ENCODE results near the gene AUTS2. TPM values are rescaled to one million over a fixed set of nuclear protein-coding genes. Genes with fewer than 3 reads are reported as not detected.

AUTS2 gene
- total RNA-seq, 1 experiment from 2014 or later, result 256 TPM

DNA sequence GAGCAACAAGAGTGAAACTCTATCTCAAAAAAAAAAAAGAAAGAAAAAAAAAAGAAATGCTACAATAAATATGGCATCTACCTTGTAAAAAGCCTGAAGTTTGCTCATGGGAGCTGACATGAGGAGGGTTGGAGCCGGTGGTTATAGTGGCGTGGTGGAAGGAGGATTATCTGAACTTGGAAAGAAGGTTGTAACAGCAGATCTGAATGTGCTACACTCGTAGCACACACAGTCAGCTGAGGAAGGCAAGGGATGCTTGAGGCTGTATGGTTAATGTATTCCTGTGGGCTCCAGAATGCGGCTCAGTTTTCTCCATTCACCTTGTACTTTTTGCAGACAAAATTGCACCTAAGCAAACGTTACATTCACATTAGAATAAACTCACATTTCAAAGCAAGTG, 1143.4 kb downstream of the AUTS2 start:
- Histone ChIP-seq H2AK5ac (ENCODE audit: insufficient read length, low read length) (no peak overlapping the region), H3K14ac (ENCODE audit: insufficient read depth, low read length) (no peak overlapping the region), H4K8ac (replicated peaks; ENCODE audit: insufficient read length, low read depth, low read length) (no peak overlapping the region), H4K5ac (ENCODE audit: insufficient read length, low read depth, low read length) (no peak overlapping the region), H3K79me2 (ENCODE audit: insufficient read depth, low read length) (peaks cover 28% of the 10 kb centered on the region; the same call in 1 of the 2 replicates), H3K79me1 (ENCODE audit: insufficient read depth, low read depth, low read length, poor library complexity, severe bottlenecking) (peaks cover 4% of the 10 kb centered on the region), H4K91ac (ENCODE audit: insufficient read length, low read depth, low read length) (no peak overlapping the region), H3K9ac (ENCODE audit: extremely low read depth, insufficient read length, low read length) (no peak overlapping the region), H2BK15ac (ENCODE audit: low read depth, low read length) (no peak overlapping the region), H2BK12ac (ENCODE audit: insufficient read length, low read depth, low read length) (no peak overlapping the region), H2BK120ac (ENCODE audit: low read depth, low read length, poor library complexity, severe bottlenecking) (no peak overlapping the region), H3K4me2 (ENCODE audit: insufficient read depth, insufficient read length, low read length) (no peak overlapping the region), H3T11ph (ENCODE audit: low read length) (no peak overlapping the region), H3K4ac (ENCODE audit: low read depth, low read length) (no peak overlapping the region), H3K27me3 (ENCODE audit: insufficient read depth, low read length) (no peaks in the 10 kb centered on the region), H3K23ac (ENCODE audit: insufficient read length, low read depth, low read length) (no peak overlapping the region), H3K9me3 (ENCODE audit: control insufficient read depth, low read depth, low read length) (no peaks in the 10 kb centered on the region), H3K4me1 (ENCODE audit: insufficient read depth, low read length) (peaks cover 13% of the 10 kb centered on the region; the same call in 1 of the 2 replicates), H3K27ac (ENCODE audit: insufficient read length, low read depth, low read length) (no peak overlapping the region), H3K23me2 (ENCODE audit: insufficient read length, low read depth, low read length, poor library complexity, severe bottlenecking) (no peaks in the 10 kb centered on the region), H2BK5ac (ENCODE audit: insufficient read length, low read length) (no peak overlapping the region), H3K18ac (ENCODE audit: insufficient read length, low read depth, low read length) (no peak overlapping the region), H3K56ac (ENCODE audit: insufficient read length, low read depth, low read length) (no peak overlapping the region), H2AFZ (ENCODE audit: low read length) (no peak overlapping the region), H2BK20ac (ENCODE audit: low read depth, low read length, poor library complexity, severe bottlenecking) (no peak overlapping the region), H4K20me1 (ENCODE audit: control insufficient read depth, insufficient read depth, insufficient read length) (no peaks in the 10 kb centered on the region)
- TF ChIP-seq, protein P1, sequence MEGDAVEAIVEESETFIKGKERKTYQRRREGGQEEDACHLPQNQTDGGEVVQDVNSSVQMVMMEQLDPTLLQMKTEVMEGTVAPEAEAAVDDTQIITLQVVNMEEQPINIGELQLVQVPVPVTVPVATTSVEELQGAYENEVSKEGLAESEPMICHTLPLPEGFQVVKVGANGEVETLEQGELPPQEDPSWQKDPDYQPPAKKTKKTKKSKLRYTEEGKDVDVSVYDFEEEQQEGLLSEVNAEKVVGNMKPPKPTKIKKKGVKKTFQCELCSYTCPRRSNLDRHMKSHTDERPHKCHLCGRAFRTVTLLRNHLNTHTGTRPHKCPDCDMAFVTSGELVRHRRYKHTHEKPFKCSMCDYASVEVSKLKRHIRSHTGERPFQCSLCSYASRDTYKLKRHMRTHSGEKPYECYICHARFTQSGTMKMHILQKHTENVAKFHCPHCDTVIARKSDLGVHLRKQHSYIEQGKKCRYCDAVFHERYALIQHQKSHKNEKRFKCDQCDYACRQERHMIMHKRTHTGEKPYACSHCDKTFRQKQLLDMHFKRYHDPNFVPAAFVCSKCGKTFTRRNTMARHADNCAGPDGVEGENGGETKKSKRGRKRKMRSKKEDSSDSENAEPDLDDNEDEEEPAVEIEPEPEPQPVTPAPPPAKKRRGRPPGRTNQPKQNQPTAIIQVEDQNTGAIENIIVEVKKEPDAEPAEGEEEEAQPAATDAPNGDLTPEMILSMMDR (conservative IDR thresholded peaks at IDR 0.05), result no peak
- Mint-ChIP-seq H3K4me3 (no peak overlapping the region; a peak in 1 of 5 replicates), H3K36me3 (ENCODE audit: insufficient read depth in 1 of 3, low read depth in 3 of 3) (peaks cover 0 to 51% (median 39%) of the 10 kb centered on the region in 3 experiments; a peak in 5 of 7 replicates), H3K27ac (peak overlapping the region; percentile 44 to 87 (median 81); a peak in 5 of 7 replicates), H3K4me1 (peaks cover 66 to 85% of the 10 kb centered on the region in 2 experiments), H3K9me3 (no peaks in the 10 kb centered on the region), H3K27me3 (ENCODE audit: low read depth) (no peaks in the 10 kb centered on the region; the same call in 1 of the 2 replicates)
- no peak for DNase-seq
- no CpG with 5 or more reads among the region's 5 CpGs for WGBS (ENCODE audit: extremely low coverage, insufficient read length, low lambda C conversion rate)

Data from H9 (cell line).